SH-SY5Y (cell line): ENCODE measurements around the gene MAGI2.

Source experiments
- GATA2 ChIP-seq: IDR thresholded peaks from 2 replicates; pipeline ENCODE4 v1.6.1; 2011; ENCODE audit warnings: mild to moderate bottlenecking, low read depth, low read length
- GATA3 ChIP-seq: IDR thresholded peaks from 2 replicates; pipeline ENCODE4 v1.6.1; 2011; ENCODE audit warnings: low read depth, mild to moderate bottlenecking, low read length, moderate library complexity

- no peak for TF ChIP-seq GATA2
- TF ChIP-seq GATA3: no peak
Measured at GRCh38 chr7:78955329-78955728, 498.1 kb downstream of the MAGI2 start.
